OCI-LY1 (cell line): ENCODE results near the gene GPR65.

Experiments
- H2AFZ ChIP-seq: fragments of 200-600 bp; sonication (generic), shearing (Covaris generic); 2 replicates; pipeline ENCODE4 v1.6.0; 2014; ENCODE audit warnings: antibody characterized with exemption, mild to moderate bottlenecking, low read length
- H3F3A ChIP-seq: fragments of 200-600 bp; sonication (generic), shearing (Covaris generic); 2 replicates; pipeline ENCODE4 v1.6.0; 2014; ENCODE audit warnings: mild to moderate bottlenecking, antibody characterized with exemption, low read length, moderate library complexity; ENCODE audit not compliant: insufficient read depth
- H3K27ac ChIP-seq: fragments of 200-600 bp; sonication (generic); 2 replicates; pipeline ENCODE4 v1.5.1; 2014; ENCODE audit warnings: low read length, mixed run types, mild to moderate bottlenecking, low read depth; ENCODE audit not compliant: poor library complexity, severe bottlenecking
- H3K27me3 ChIP-seq: fragments of 200-600 bp; sonication (generic); 2 replicates; pipeline ENCODE4 v1.6.0; 2014; ENCODE audit warnings: antibody characterized with exemption, mild to moderate bottlenecking, low read length, moderate library complexity; ENCODE audit not compliant: insufficient read depth
- H3K36me3 ChIP-seq: fragments of 200-600 bp; sonication (generic); 2 replicates; pipeline ENCODE4 v1.6.1; 2014; ENCODE audit warnings: mild to moderate bottlenecking, antibody characterized with exemption, low read length, moderate library complexity, mixed read lengths; ENCODE audit not compliant: insufficient read depth
- H3K4me1 ChIP-seq: fragments of 200-600 bp; sonication (generic); 2 replicates; pipeline ENCODE4 v1.5.1; 2014; ENCODE audit warnings: mild to moderate bottlenecking, low read length, moderate library complexity; ENCODE audit not compliant: insufficient read depth, severe bottlenecking
- H3K4me2 ChIP-seq: fragments of 200-600 bp; sonication (generic), shearing (Covaris generic); 2 replicates; pipeline ENCODE4 v1.6.1; 2014; ENCODE audit warnings: low read length
- H3K4me3 ChIP-seq: fragments of 200-600 bp; sonication (generic); 2 replicates; pipeline ENCODE4 v1.5.1; 2014; ENCODE audit warnings: low read length, low read depth, mild to moderate bottlenecking, mixed read lengths; ENCODE audit not compliant: poor library complexity, severe bottlenecking
- H3K79me2 ChIP-seq: fragments of 200-600 bp; shearing (Covaris generic); 2 replicates; pipeline ENCODE4 v1.6.1; 2016; ENCODE audit warnings: mixed run types, low read length, mixed read lengths; ENCODE audit not compliant: insufficient read depth
- H3K9ac ChIP-seq: fragments of 200-600 bp; sonication (generic), shearing (Covaris generic); 2 replicates; pipeline ENCODE4 v1.6.1; 2014; ENCODE audit warnings: mild to moderate bottlenecking, low read length, mixed read lengths
- H3K9me2 ChIP-seq: fragments of 200-600 bp; sonication (generic), shearing (Covaris generic); 2 replicates; pipeline ENCODE4 v1.6.1; 2014; ENCODE audit warnings: low read depth, mild to moderate bottlenecking, low read length, mixed read lengths
- H3K9me3 ChIP-seq: fragments of 200-600 bp; shearing (Covaris generic); 2 replicates; pipeline ENCODE4 v1.6.1; 2014; ENCODE audit warnings: low read length, mixed read lengths
- H4K20me1 ChIP-seq: fragments of 200-600 bp; sonication (generic), shearing (Covaris generic); 2 replicates; pipeline ENCODE4 v1.6.0; 2016; ENCODE audit warnings: mild to moderate bottlenecking, low read length; ENCODE audit not compliant: insufficient read depth
- CTCF ChIP-seq: fragments of 200-600 bp; sonication (generic), shearing (Covaris generic); IDR thresholded peaks from 2 replicates; pipeline ENCODE4 v1.5.1; 2017; ENCODE audit warnings: mild to moderate bottlenecking, antibody characterized with exemption, low read length, moderate library complexity, mixed read lengths
- EZH2 ChIP-seq: fragments of 200-600 bp; sonication (generic), shearing (Covaris generic); IDR thresholded peaks from 2 replicates; pipeline ENCODE4 v1.8.0; 2017; ENCODE audit warnings: borderline replicate concordance, mixed run types, mild to moderate bottlenecking, antibody characterized with exemption, low read length, moderate library complexity, mixed read lengths

Gene GPR65

GRCh38 chr14:87961246-87961645 is 43.7 kb upstream of the GPR65 start:
- H4K20me1 ChIP-seq, result no peaks in the 10 kb centered on the region
- no peaks in the 10 kb centered on the region for H3K9me2 ChIP-seq
- H3K36me3 ChIP-seq, result peaks cover 16% of the 10 kb centered on the region; the same call in 1 of the 2 replicates
- H3K9me3 ChIP-seq, result no peaks in the 10 kb centered on the region
- no peak overlapping the region for H3K9ac ChIP-seq
- TF ChIP-seq CTCF, result no peak
- TF ChIP-seq EZH2, result no peak
- H3K4me1 ChIP-seq, result no peaks in the 10 kb centered on the region
- H3F3A ChIP-seq, result no peaks in the 10 kb centered on the region
- no peak overlapping the region for H3K4me2 ChIP-seq
- no peak overlapping the region for H3K4me3 ChIP-seq
- H2AFZ ChIP-seq, result no peak overlapping the region
- H3K27me3 ChIP-seq, result no peaks in the 10 kb centered on the region
- H3K27ac ChIP-seq, result no peak overlapping the region
- H3K79me2 ChIP-seq, result no peaks in the 10 kb centered on the region

- Histone ChIP-seq H3K4me2 (no peak overlapping the region), H4K20me1 (no peaks in the 10 kb centered on the region), H3K4me1 (no peaks in the 10 kb centered on the region), H3K9me2 (no peaks in the 10 kb centered on the region), H3K9ac (no peak overlapping the region), H3K27me3 (no peaks in the 10 kb centered on the region), H3F3A (no peaks in the 10 kb centered on the region), H3K27ac (no peak overlapping the region), H3K4me3 (no peak overlapping the region), H3K9me3 (no peaks in the 10 kb centered on the region), H3K79me2 (no peaks in the 10 kb centered on the region), H3K36me3 (peaks cover 9% of the 10 kb centered on the region; the same call in 1 of the 2 replicates), H2AFZ (no peak overlapping the region)
- TF ChIP-seq EZH2 (no peak), CTCF (no peak)
Observed at GRCh38 chr14:87966816-87967215, 38.1 kb upstream of the GPR65 start.

GRCh38 chr14:87967496-87967895 is 37.4 kb upstream of the GPR65 start:
- Histone ChIP-seq H3K4me3 (no peak overlapping the region), H3K9me3 (no peaks in the 10 kb centered on the region), H4K20me1 (no peaks in the 10 kb centered on the region)

More at GRCh38 chr14:87967496-87967895, 37.4 kb upstream of the GPR65 start:
- H3K4me1 ChIP-seq, result no peaks in the 10 kb centered on the region
- H3K36me3 ChIP-seq, result peaks cover 5% of the 10 kb centered on the region; the same call in 1 of the 2 replicates
- no peaks in the 10 kb centered on the region for H3K9me2 ChIP-seq
- H2AFZ ChIP-seq, result no peak overlapping the region
- H3F3A ChIP-seq, result no peaks in the 10 kb centered on the region
- TF ChIP-seq EZH2 (no peak), CTCF (no peak)
- no peaks in the 10 kb centered on the region for H3K27me3 ChIP-seq
- H3K27ac ChIP-seq, result no peak overlapping the region
- H3K79me2 ChIP-seq, result no peaks in the 10 kb centered on the region
- no peak overlapping the region for H3K4me2 ChIP-seq
- no peak overlapping the region for H3K9ac ChIP-seq
